ENCODE results near the gene UBE2L6. TPM values are rescaled to one million over a fixed set of nuclear protein-coding genes. Genes with fewer than 3 reads are reported as not detected.

The UBE2L6 gene
- total RNA-seq, 1 experiment from 2014 or later, result 38.8 TPM

- TF ChIP-seq AFF4 (CRISPR knock-in tag; IDR thresholded peaks at IDR 0.05; ENCODE audit: borderline replicate concordance) (no peak), FOXJ3 (CRISPR knock-in tag; IDR thresholded peaks at IDR 0.05; ENCODE audit: borderline replicate concordance) (no peak), KAT7 (CRISPR knock-in tag; IDR thresholded peaks at IDR 0.05; ENCODE audit: borderline replicate concordance) (no peak), MYBL2 (CRISPR knock-in tag; IDR thresholded peaks at IDR 0.05) (no peak), SOX15 (CRISPR knock-in tag; IDR thresholded peaks at IDR 0.05) (no peak), SMAD4 (CRISPR knock-in tag; IDR thresholded peaks at IDR 0.05) (no peak), NFE2L1 (CRISPR knock-in tag; IDR thresholded peaks at IDR 0.05) (no peak), ATF6 (CRISPR knock-in tag; IDR thresholded peaks at IDR 0.05) (no peak)
Measured at GRCh38 chr11:57506522-57506921, 61.0 kb downstream of the UBE2L6 start (continued).

- DNase-seq (ENCODE audit: low spot score) (no peak), ATAC-seq (no peak)
- no peak for TF ChIP-seq NFATC4 (CRISPR knock-in tag; IDR thresholded peaks at IDR 0.05)
- TF ChIP-seq FOXP1 (CRISPR knock-in tag; IDR thresholded peaks at IDR 0.05; ENCODE audit: borderline replicate concordance), result no peak
- no peak for TF ChIP-seq ZNF232 (CRISPR knock-in tag; IDR thresholded peaks at IDR 0.05)
- no peak overlapping the region for H3K27ac Mint-ChIP-seq
- ChIA-PET CTCF (interaction anchor here (1.0 to 2.8 kb wide), 4 partner anchors 11 to 61 kb away, joined by 3 to 12 read pairs (median 4); no protein-coding TSS in a partner anchor), POLR2A (no interaction called here)
- no peak overlapping the region for H3K4me3 Mint-ChIP-seq
- peaks cover 5% of the 10 kb centered on the region for H3K36me3 Mint-ChIP-seq
- no peaks in the 10 kb centered on the region for H3K9me3 Mint-ChIP-seq
- H3K4me1 Mint-ChIP-seq, result peaks cover 40% of the 10 kb centered on the region
- no peaks in the 10 kb centered on the region for H3K27me3 Mint-ChIP-seq (ENCODE audit: low read depth)
Measured at GRCh38 chr11:57504511-57504910, 63.0 kb downstream of the UBE2L6 start.

- H3K4me3 Mint-ChIP-seq, result no peak overlapping the region
- no peaks in the 10 kb centered on the region; the same call in 1 of the 2 replicates for H3K27me3 Mint-ChIP-seq (ENCODE audit: low read depth)
- ChIA-PET POLR2A (interaction anchor here (0.5 to 1.3 kb wide), 3 partner anchors 12 to 137 kb away, joined by 3 to 4 read pairs (median 4); partner anchors contain the start of gene SLC43A1), CTCF (interaction anchor here (0.6 to 4.8 kb wide), 9 partner anchors 10 to 283 kb away, joined by 3 to 66 read pairs (median 4); partner anchors contain the start of gene SLC43A1)
- H3K9me3 Mint-ChIP-seq, result no peaks in the 10 kb centered on the region
- H3K27ac Mint-ChIP-seq, result no peak overlapping the region
- peaks cover 5% of the 10 kb centered on the region for H3K36me3 Mint-ChIP-seq
- peaks cover 40% of the 10 kb centered on the region for H3K4me1 Mint-ChIP-seq
- DNase-seq (ENCODE audit: low spot score), result no peak
- ATAC-seq, result no peak
- TF ChIP-seq CREB1 (CRISPR knock-in tag; IDR thresholded peaks at IDR 0.05) (no peak), MYBL2 (CRISPR knock-in tag; IDR thresholded peaks at IDR 0.05) (no peak), HMGXB4 (CRISPR knock-in tag; IDR thresholded peaks at IDR 0.05) (no peak), CTCF (IDR thresholded peaks at IDR 0.05) (no peak), ZNF416 (CRISPR knock-in tag; IDR thresholded peaks at IDR 0.05) (no peak), PRRX2 (CRISPR knock-in tag; IDR thresholded peaks at IDR 0.05) (no peak), E2F4 (CRISPR knock-in tag; IDR thresholded peaks at IDR 0.05; ENCODE audit: borderline replicate concordance, low read depth) (no peak), GRHL2 (CRISPR knock-in tag; IDR thresholded peaks at IDR 0.05; ENCODE audit: insufficient replicate concordance, severe bottlenecking) (no peak), ATF6 (CRISPR knock-in tag; IDR thresholded peaks at IDR 0.05) (no peak)
Measured at GRCh38 chr11:57502870-57503269, 64.6 kb downstream of the UBE2L6 start.
